Gastroesophageal sphincter (tissue), 4 donors: ENCODE results near the gene CCL24. TPM values are rescaled to one million over a fixed set of nuclear protein-coding genes. Genes with fewer than 3 reads are reported as not detected.
"Not testable (repeated sequence)": the region's sequence is repeated elsewhere in the genome, so short reads cannot be mapped to it uniquely, and the experiment has no call there.

ENCODE experiments used
- ATAC-seq: fragments of 150-250 bp; one replicate; pipeline ENCODE4 v1.9.1; 2016; ENCODE audit warnings: mild to moderate bottlenecking, moderate library complexity
- H3K27ac ChIP-seq, 4 donors: fragments of 200-600 bp; sonication (generic) in 3 of 4; 1 replicate in 3 of 4; 2 replicates in 1 of 4; pipeline ENCODE4 v1.5.1; 2016 to 2019
- H3K27me3 ChIP-seq: fragments of 200-600 bp; sonication (generic); one replicate; pipeline ENCODE4 v1.5.1; 2019
- H3K36me3 ChIP-seq, 2 donors: fragments of 200-600 bp; sonication (generic); one replicate each; pipeline ENCODE4 v1.5.1; 2019; ENCODE audit warnings: control low read depth in 1 of 2
- H3K4me1 ChIP-seq, 3 donors: fragments of 200-600 bp; sonication (generic); 1 replicate in 2 of 3; 2 replicates in 1 of 3; pipeline ENCODE4 v1.5.1; 2016 to 2019; ENCODE audit warnings: control low read depth in 2 of 3
- H3K4me3 ChIP-seq, 2 donors: fragments of 200-600 bp; sonication (generic); one replicate each; pipeline ENCODE4 v1.5.1; 2019; ENCODE audit warnings: mild to moderate bottlenecking in 1 of 2, moderate library complexity in 1 of 2
- H3K9me3 ChIP-seq, 3 donors: fragments of 200-600 bp; sonication (generic); one replicate each; pipeline ENCODE4 v1.5.1; 2017 to 2019; ENCODE audit warnings: control low read depth in 2 of 3
- EP300 ChIP-seq: sonication (generic); formaldehyde crosslinking; IDR thresholded peaks from one replicate; pipeline ENCODE4 v1.6.1; 2017; ENCODE audit warnings: antibody characterized with exemption, mild to moderate bottlenecking
- POLR2A ChIP-seq, 2 donors: fragments of 450-650 bp; IDR thresholded peaks; one replicate each; pipeline ENCODE4 v1.6.1; 2017; ENCODE audit warnings: antibody characterized with exemption in 2 of 2, mild to moderate bottlenecking in 2 of 2, moderate library complexity in 1 of 2
- POLR2AphosphoS5 ChIP-seq: sonication (generic); formaldehyde crosslinking; IDR thresholded peaks from one replicate; pipeline ENCODE4 v1.6.1; 2017; ENCODE audit warnings: antibody characterized with exemption
- WGBS, 2 donors: methylation state at CpG; one replicate each; pipeline ENCODE4 v1.1.5; 2018; ENCODE audit warnings: low coverage in 1 of 2; 5-methylcytosine and 5-hydroxymethylcytosine counted together
- total RNA-seq, 4 donors: library from RNA; depleted of rRNA; stranded (reverse); fragments of >200 nt; gene quantifications; one replicate each; pipeline ENCODE4 v1.1.0, GENCODE V29; 2016
- TF ChIP-seq, protein P1 (sequence below), 4 experiments: fragments of 200-600 bp in 2 of 4; fragments of 450-650 bp in 2 of 4; sonication (generic) in 1 of 4; IDR thresholded peaks; one replicate each; pipeline ENCODE4 v1.5.1; 2017 to 2019; ENCODE audit warnings: antibody characterized with exemption in 4 of 4, mild to moderate bottlenecking in 2 of 4, moderate library complexity in 2 of 4

CCL24 gene
- total RNA-seq, 4 donors from 2014 or later = 0.94 TPM; not detected in 3

DNA sequence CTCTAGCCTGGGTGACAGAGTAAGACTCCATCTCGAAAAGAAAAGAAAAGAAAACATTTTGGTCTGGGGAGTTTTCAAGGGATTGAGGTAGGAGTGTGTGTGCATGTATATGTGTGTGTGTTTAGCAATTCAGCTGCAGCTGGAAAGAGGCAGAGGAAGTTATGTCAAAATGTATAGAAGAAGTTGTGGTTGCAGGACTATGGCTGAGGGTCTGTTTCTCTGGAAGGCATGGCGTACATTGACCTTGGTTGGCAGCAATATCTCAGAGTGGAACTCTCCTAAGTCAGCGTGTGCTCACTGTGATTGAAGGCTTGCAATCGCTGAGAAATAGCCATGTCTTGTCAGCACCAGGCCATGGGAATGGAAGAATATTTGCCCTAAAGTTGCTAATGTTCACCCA, 36.6 kb upstream of the CCL24 start:
- Histone ChIP-seq H3K36me3 (no peaks in the 10 kb centered on the region), H3K27ac (no peak overlapping the region), H3K9me3 (no peaks in the 10 kb centered on the region), H3K4me3 (no peak overlapping the region), H3K27me3 (no peaks in the 10 kb centered on the region), H3K4me1 (no peaks in the 10 kb centered on the region)
- TF ChIP-seq EP300 = no peak
- ATAC-seq = no peak
- WGBS, 2 donors = 74 to 83% methylated on average over 4 of the region's 4 CpGs

DNA sequence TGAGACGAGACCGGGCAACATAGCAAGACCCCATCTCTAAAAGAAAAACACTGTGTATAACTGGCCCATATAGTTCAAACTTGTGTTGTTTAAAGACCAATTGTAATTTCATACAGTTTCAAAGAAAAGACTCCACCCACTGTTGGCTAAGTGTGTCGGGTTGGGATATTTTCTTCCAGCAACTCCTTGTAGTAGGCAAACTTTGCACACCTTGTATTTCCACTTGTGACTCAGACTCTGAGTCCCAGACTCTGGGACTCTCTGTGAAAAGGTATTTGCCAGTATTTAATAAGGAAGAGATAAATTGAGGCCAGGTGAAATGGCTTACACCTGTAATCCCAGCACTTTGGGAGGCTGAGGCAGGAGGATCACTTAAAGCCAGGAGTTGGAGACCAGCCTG, 36.0 kb upstream of the CCL24 start:
- no peaks in the 10 kb centered on the region for H3K36me3 ChIP-seq
- H3K9me3 ChIP-seq = no peaks in the 10 kb centered on the region
- H3K4me3 ChIP-seq = no peak overlapping the region
- no peaks in the 10 kb centered on the region for H3K4me1 ChIP-seq
- 65 to 70% methylated on average over 3 of the region's 3 CpGs for WGBS, 2 donors
- H3K27me3 ChIP-seq = no peaks in the 10 kb centered on the region
- H3K27ac ChIP-seq = no peak overlapping the region
- no peak for ATAC-seq
- TF ChIP-seq POLR2A (IDR thresholded peaks at IDR 0.05) = no peak
- TF ChIP-seq, protein P1, sequence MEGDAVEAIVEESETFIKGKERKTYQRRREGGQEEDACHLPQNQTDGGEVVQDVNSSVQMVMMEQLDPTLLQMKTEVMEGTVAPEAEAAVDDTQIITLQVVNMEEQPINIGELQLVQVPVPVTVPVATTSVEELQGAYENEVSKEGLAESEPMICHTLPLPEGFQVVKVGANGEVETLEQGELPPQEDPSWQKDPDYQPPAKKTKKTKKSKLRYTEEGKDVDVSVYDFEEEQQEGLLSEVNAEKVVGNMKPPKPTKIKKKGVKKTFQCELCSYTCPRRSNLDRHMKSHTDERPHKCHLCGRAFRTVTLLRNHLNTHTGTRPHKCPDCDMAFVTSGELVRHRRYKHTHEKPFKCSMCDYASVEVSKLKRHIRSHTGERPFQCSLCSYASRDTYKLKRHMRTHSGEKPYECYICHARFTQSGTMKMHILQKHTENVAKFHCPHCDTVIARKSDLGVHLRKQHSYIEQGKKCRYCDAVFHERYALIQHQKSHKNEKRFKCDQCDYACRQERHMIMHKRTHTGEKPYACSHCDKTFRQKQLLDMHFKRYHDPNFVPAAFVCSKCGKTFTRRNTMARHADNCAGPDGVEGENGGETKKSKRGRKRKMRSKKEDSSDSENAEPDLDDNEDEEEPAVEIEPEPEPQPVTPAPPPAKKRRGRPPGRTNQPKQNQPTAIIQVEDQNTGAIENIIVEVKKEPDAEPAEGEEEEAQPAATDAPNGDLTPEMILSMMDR (IDR thresholded peaks at IDR 0.05) = no peak
- no peak for TF ChIP-seq EP300
- no peak for TF ChIP-seq POLR2AphosphoS5

DNA sequence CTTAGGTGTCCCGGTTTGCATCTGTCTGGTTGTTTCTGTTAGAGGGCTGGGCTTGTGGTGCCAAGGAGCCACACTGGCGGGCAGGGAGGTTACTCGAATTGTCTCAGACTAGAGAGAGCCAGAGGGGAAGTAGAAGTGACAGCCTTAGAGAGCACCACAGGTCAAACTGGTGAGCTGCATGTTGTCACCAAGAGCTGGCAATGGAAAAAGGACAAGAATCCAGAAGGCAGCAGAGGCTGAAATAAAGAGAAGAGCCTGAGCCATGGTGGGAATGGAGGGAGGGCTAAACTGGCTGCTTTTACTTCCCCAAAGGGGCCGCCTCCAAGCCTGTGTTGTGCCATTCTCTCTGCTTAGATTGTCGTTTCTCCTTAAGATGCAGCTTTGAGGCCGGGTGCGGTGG, 34.1 kb upstream of the CCL24 start:
- ATAC-seq = peak; percentile 28
- Histone ChIP-seq H3K4me1 (peaks cover 0 to 5% (median 0%) of the 10 kb centered on the region in 3 donors), H3K36me3 (no peaks in the 10 kb centered on the region), H3K4me3 (no peak overlapping the region), H3K9me3 (no peaks in the 10 kb centered on the region), H3K27ac (no peak overlapping the region), H3K27me3 (no peaks in the 10 kb centered on the region)
- TF ChIP-seq EP300 = no peak
- TF ChIP-seq POLR2A (IDR thresholded peaks at IDR 0.05) = no peak
- TF ChIP-seq, protein P1 (IDR thresholded peaks at IDR 0.05) = no peak
- no peak for TF ChIP-seq POLR2AphosphoS5
- WGBS, 2 donors = 59 to 74% methylated on average over 3 to 5 of the region's 7 CpGs

DNA sequence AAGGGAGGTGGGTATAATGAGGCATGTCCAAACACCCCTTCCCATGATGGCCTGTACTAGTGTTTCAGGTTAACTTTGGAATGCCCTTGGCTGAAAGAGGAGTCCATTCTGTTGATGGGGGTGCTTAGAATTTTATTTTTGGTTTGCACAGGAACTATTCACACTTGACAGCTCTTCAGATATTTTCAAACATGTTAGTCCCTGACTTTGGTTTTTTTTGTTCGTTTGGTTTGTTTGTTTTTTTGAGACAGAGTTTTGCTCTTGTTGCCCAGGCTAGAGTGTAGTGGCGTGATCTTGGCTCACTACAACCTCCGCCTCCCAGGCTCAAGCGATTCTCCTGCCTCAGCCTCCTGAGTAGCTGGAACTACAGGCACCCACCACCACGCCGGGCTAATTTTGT, 31.5 kb upstream of the CCL24 start:
- not testable (repeated sequence) for ATAC-seq, H3K36me3 ChIP-seq, H3K27me3 ChIP-seq, H3K9me3 ChIP-seq, H3K27ac ChIP-seq, H3K4me3 ChIP-seq
- 79 to 85% methylated on average over 3 to 6 of the region's 6 CpGs for WGBS, 2 donors
- peaks cover 0 to 13% (median 0%) of the 10 kb centered on the region in 3 donors for H3K4me1 ChIP-seq

DNA sequence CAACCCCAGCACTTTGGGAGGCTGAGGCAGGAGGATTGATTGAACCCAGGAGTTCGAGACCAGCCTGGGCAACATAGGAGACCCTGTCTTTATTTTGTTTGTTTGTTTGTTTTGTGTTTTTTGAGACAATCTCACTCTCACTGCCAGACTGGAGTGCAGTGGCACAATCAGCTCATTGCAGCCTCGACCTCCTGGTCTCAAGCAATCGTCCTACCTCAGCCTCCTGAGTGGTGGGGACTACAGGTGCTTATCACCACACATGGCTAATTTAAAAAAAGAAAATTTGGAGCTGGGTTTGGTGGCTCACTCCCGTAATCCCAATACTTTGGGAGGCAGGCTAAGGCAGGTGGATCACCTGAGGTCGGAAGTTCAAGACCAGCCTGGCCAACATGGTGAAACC, 30.6 kb upstream of the CCL24 start:
- TF ChIP-seq, protein P1 (IDR thresholded peaks at IDR 0.05) = no peak
- TF ChIP-seq POLR2AphosphoS5 = no peak
- no peak for TF ChIP-seq POLR2A (IDR thresholded peaks at IDR 0.05)
- TF ChIP-seq EP300 = no peak
- Histone ChIP-seq H3K27me3 (no peaks in the 10 kb centered on the region), H3K4me3 (no peak overlapping the region), H3K9me3 (no peaks in the 10 kb centered on the region), H3K36me3 (no peaks in the 10 kb centered on the region), H3K4me1 (peaks cover 0 to 13% (median 0%) of the 10 kb centered on the region in 3 donors), H3K27ac (no peak overlapping the region)
- ATAC-seq = no peak
- 100% methylated on average over 3 of the region's 5 CpGs; no CpG with 5 or more reads in 1 of the 2 donors for WGBS, 2 donors

DNA sequence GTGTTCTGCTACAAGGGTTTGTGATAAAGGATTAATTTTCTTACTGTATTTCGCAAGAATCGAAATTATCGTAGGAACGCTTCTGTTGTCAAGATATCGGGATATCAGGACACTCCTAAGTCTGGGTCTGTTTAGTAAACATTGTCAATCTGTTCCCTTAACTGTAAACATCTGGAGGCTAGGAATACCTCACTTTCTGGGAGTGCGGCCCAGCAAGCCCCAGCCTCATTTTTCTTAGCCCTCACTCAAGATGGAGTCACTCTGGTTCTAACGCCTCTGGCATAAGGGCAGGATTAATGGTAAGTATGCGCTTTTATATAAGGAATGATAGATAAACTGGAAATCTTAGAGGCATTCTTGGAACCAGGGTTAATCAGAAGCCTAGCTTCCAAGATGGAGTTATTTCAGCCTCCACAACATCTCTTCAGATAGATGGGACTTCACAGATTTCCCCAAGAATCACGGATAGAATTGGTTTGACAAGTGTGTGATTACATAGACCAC, 30.1 kb upstream of the CCL24 start:
- no peak for ATAC-seq
- Histone ChIP-seq H3K27ac (no peak overlapping the region), H3K9me3 (no peaks in the 10 kb centered on the region), H3K27me3 (no peaks in the 10 kb centered on the region), H3K4me3 (no peak overlapping the region), H3K4me1 (peaks cover 0 to 13% (median 0%) of the 10 kb centered on the region in 3 donors), H3K36me3 (no peaks in the 10 kb centered on the region)
- WGBS, 2 donors = 72% methylated on average over 8 of the region's 9 CpGs; no CpG with 5 or more reads in 1 of the 2 donors
- TF ChIP-seq POLR2AphosphoS5 = no peak
- TF ChIP-seq POLR2A (IDR thresholded peaks at IDR 0.05) = no peak
- TF ChIP-seq, protein P1 (IDR thresholded peaks at IDR 0.05) = no peak
- no peak for TF ChIP-seq EP300
